Measurements from ENCODE around the gene LACTBL1.

Gene LACTBL1

DNA sequence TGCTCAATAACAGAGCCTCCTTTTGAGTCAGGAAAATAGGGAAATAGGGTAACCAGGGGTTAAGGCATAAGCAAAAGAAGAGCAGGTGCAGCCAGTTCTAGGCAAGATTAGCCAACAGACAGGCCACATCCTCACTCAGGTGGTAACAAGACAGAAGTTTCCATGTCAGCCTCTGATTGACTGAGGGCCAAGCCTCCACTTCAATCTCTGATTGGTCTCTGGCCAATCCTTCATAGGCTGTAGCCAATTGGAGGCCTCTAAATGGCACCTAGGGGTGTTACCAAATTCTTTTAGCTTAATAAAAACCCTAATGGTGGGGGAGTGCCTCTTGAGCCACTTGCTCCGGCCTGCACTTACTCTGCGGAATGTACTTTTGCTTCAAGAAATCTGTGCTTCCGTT lies 37.2 kb downstream of the LACTBL1 start:
- no peak for DNase-seq

DNA sequence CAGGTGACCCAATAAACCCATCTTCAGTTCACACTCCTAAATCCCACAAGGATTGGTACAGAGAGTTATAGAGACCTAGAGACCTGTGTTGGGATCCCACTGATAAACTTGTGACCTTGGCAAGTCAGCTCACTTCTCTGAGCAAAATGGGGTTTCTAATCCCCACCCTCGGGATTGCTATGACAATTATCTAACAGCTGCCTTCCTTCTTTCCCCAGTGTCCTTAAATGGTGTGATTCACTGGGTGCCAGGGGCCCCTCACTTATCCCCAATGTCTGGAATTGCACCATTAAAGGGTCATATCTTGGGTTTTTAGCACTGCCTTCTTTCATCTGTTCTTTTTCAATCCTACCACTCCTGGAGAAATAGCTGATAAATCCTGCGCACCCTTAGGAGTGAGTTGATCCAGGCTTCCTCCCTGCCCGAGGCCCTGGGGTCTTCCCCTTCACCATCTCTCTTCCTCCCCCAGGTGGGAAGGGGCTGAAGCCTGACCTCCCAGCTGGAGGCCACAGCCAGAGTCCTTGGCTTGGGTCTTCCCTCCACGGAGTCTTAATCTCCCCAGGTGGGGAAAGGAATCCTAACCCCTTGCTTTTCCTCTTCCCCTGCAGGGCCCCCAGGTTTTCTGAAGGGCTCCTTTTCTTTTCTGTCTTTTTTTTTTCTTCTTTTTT lies 39.7 kb downstream of the LACTBL1 start:
- no peak for DNase-seq

- DNase-seq: peak; percentile 40
Measured at GRCh38 chr1:22930240-22930912, 42.3 kb downstream of the LACTBL1 start.

DNA sequence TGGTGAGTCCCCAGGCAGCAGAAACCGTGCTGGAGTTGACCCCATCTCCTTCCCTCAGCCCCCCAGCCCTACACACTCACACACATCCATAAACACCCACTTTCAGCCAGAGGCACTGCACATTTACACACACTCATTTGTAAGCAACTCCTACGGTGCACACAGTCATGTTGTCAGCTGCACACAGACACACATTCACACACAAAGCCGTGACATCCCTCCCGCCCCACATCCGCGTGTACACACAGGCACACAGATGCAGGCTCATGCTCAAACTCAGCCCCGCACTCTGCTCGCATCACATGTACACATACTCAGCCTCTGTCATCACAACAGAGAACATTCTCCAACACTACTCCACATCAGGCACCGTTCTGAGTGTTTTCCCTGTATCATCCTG lies 47.6 kb downstream of the LACTBL1 start:
- DNase-seq: no peak

GRCh38 chr1:22922640-22923039 lies 50.0 kb downstream of the LACTBL1 start:
- DNase-seq: no peak

GRCh38 chr1:22921452-22922126 lies 51.1 kb downstream of the LACTBL1 start:
- no peak for DNase-seq

GRCh38 chr1:22920734-22921451 lies 51.8 kb downstream of the LACTBL1 start:
- no peak for DNase-seq

DNA sequence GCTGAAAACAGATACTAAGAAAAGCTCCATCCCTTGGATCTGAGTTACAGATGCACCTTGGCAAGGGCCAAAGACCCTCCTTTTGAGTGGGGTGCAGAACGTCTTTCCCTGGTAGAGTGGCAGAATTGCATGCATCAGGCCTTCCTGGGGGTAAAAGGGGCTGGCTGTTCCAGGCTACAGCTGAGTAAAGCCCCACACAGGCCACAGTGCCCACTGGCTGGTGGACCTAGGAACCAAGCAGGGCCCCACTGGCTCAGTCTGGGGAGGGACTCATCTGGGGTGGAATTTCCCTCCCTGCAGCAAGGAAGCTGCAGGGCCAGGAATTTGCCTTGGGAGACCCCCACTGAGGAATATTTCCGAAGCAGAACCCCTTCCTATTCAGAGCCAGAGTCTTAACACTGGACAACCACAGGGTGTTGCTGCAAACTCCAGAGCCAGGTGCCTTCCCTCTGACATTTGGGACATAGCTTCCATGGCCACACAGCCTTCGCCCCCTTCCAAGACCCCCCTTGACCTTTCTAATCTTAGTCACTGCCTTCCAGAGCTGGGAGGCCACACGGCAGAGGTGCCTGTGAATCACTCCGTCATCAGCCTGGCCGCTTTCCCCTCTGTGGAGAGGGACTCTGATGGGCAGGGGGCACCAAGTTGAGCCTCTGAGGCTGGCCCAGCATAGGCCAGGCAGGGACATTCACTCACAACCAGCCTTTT lies 52.5 kb downstream of the LACTBL1 start:
- DNase-seq: no peak

DNA sequence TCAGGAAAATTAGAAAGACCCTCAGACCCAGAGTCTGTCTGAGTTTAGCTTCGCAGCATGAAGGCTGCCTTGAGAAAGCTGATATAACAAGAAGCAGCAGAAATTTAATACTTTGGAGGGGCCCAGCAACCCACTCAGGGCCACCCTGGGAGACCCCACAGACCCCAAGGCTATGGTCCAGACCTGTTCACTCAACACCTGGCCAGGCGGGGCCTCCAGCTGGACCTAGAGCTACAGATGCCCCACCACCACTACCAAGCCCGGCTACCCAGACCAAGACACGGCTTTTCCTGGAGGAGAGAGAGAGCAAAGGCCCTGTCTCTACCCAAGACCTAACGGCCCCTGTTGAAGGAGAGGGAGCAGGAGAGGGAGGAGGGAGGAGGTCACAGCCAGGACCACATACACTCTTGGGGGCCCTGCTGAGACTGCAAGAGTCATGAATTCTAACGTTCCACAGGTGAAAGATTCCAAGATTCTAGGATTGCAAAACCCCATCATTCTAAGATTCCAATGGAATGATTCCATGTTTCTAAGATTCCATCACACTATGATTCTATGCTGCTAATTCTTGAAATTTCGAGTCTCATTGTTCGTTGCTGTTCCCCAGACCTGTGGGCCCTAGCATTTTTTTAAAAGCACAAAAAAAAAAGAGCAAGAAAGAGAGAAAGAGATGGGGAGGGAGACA lies 53.2 kb downstream of the LACTBL1 start:
- DNase-seq: no peak

GRCh38 chr1:22918644-22919043 lies 54.0 kb downstream of the LACTBL1 start:
- DNase-seq: no peak

- DNase-seq: no peak
Measured at GRCh38 chr1:22917989-22918388, 54.7 kb downstream of the LACTBL1 start.

DNA sequence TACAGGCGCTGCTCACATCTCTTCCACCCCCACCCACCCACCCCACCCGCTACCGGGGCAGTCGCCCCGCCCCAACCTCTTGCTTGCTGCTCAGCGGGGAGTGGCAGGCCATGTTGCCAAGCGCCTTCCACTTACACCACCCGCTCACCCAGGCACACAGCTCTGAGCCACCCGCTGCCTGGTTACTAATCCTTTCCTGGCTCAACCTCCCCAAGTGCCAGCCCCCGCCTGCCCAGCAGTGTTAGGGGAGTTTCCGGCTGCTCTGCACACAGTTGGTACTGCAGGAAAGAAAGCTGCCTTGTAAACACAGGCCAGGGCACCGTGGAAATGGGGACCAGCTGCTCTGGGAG lies 56.2 kb downstream of the LACTBL1 start:
- DNase-seq: peak; percentile 94

GRCh38 chr1:22915816-22916470 lies 56.7 kb downstream of the LACTBL1 start:
- DNase-seq: peak; percentile 68

DNA sequence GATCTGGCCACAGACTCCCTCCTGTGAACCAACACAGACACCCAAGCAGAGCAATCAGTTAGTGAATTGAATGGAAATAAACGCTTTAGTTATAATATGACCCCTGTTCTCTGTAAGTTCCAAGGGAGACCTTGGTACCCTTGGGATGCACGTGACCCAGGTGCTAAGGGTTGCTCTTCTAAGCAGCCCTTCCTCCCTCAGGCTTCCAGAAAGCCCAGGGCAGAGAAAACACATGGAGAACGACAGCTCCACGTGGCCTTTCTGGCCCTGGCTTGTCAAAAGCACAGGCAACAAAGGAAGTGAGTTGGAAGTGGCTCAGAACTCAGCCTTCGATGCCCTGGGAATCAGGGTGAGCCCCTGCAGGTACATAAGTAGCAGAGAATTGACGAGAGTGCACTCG lies 57.4 kb downstream of the LACTBL1 start:
- DNase-seq: no peak

- DNase-seq: no peak
Measured at GRCh38 chr1:22914633-22915217, 57.9 kb downstream of the LACTBL1 start.

DNA sequence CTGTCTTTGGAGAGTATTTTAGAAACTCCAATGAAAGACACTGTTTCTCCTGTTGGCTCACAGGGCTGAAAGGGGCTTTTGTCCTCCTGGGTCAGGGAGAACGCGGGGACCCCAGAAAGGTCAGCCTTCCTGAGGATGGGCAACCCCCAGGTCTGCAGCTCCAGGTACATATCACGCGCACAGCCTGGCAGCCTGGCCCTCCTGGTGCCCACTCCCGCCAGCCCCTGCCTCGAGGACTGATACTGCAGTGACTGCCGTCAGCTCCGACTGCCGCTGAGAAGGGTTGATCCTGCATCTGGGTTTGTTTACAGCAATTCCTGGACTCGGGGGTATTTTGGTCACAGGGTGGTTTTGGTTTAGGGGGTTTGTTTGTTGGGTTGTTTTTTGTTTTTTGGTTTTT lies 58.5 kb downstream of the LACTBL1 start:
- no peak for DNase-seq

DNA sequence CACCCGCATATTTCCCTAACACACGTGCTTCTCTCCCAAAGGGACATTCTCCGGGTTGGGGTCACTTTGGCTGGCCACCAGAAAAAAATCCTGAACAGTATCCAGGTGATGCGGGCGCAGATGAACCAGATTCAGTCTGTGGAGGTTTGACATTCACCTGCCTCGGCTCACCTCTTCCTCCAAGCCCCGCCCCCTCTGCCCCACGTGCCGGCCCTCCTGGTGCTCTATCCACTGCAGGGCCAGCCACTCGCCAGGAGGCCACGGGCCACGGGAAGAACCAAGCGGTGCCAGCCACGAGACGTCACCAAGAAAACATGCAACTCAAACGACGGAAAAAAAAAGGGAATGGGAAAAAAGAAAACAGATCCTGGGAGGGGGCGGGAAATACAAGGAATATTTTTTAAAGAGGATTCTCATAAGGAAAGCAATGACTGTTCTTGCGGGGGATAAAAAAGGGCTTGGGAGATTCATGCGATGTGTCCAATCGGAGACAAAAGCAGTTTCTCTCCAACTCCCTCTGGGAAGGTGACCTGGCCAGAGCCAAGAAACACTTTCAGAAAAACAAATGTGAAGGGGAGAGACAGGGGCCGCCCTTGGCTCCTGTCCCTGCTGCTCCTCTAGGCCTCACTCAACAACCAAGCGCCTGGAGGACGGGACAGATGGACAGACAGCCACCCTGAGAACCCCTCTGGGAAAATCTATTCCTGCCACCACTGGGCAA lies 59.1 kb downstream of the LACTBL1 start:
- DNase-seq: no peak

DNA sequence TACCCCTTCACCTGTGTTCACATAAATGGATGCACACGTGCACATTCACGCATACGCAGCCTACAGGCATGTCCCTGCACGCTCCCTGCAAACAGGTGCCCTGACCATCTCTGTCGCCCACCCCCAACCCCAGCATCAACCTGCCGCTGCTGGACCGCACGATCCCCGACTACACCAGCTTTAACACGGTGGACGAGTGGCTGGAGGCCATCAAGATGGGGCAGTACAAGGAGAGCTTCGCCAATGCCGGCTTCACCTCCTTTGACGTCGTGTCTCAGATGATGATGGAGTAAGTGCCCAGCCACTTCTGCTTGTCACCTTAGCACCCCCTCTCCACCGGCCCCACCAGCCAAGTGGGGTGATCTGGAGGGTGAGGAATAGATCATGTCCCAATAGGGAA lies 60.4 kb downstream of the LACTBL1 start:
- no peak for DNase-seq

- DNase-seq: no peak
Measured at GRCh38 chr1:22910986-22911651, 61.5 kb downstream of the LACTBL1 start.

DNA sequence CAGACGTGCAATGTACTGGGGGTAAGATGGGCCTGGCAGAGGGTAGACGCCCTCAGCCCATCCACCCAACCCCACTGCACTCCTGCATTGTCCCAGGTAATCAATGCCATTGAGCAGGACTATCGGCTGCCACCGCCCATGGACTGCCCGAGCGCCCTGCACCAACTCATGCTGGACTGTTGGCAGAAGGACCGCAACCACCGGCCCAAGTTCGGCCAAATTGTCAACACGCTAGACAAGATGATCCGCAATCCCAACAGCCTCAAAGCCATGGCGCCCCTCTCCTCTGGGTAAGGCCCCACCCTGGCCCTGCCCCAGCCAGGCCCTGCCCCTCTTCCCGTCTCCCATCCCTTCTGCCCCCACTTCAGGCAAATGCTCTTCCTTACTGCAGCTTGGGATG lies 62.4 kb downstream of the LACTBL1 start:
- no peak for DNase-seq

Measured in NCI-H345 (cell line).